ENCODE data around the gene CCDC83.

Gene CCDC83

GRCh38 chr11:85869781-85870180 is 14.6 kb downstream of the CCDC83 start:
- Histone ChIP-seq H3K4me1 (ENCODE audit: low read depth, poor library complexity, severe bottlenecking) (no peaks in the 10 kb centered on the region), H3K4me2 (no peak overlapping the region), H4K20me1 (ENCODE audit: insufficient read depth) (no peaks in the 10 kb centered on the region), H3K27me3 (ENCODE audit: insufficient read depth, low read depth) (no peaks in the 10 kb centered on the region), H3K27ac (no peak overlapping the region), H3K9ac (no peak overlapping the region), H3K36me3 (ENCODE audit: insufficient read depth) (no peaks in the 10 kb centered on the region), H3K79me2 (ENCODE audit: insufficient read depth, low read depth) (no peaks in the 10 kb centered on the region), H3K4me3 (IDR thresholded peaks at IDR 0.05; ENCODE audit: insufficient read depth, low read depth, low read length) (no peak overlapping the region), H2AFZ (ENCODE audit: low read depth) (no peak overlapping the region)
- no peak for TF ChIP-seq CTCF (conservative IDR thresholded peaks at IDR 0.05; ENCODE audit: low read depth, low read length)

- Histone ChIP-seq H3K9ac (no peak overlapping the region), H3K27me3 (ENCODE audit: insufficient read depth, low read depth) (no peaks in the 10 kb centered on the region), H3K36me3 (ENCODE audit: insufficient read depth) (no peaks in the 10 kb centered on the region), H3K4me3 (IDR thresholded peaks at IDR 0.05; ENCODE audit: insufficient read depth, low read depth, low read length) (no peak overlapping the region), H2AFZ (ENCODE audit: low read depth) (no peak overlapping the region), H3K4me2 (no peak overlapping the region), H3K79me2 (ENCODE audit: insufficient read depth, low read depth) (no peaks in the 10 kb centered on the region), H3K27ac (no peak overlapping the region), H3K4me1 (ENCODE audit: low read depth, poor library complexity, severe bottlenecking) (no peaks in the 10 kb centered on the region), H4K20me1 (ENCODE audit: insufficient read depth) (no peaks in the 10 kb centered on the region)
- no peak for TF ChIP-seq CTCF (conservative IDR thresholded peaks at IDR 0.05; ENCODE audit: low read depth, low read length)
These were observed 19.1 kb downstream of the CCDC83 start for GRCh38 chr11:85874265-85874664.

- H3K79me2 ChIP-seq (ENCODE audit: insufficient read depth, low read depth) = no peaks in the 10 kb centered on the region
- no peak overlapping the region for H3K9ac ChIP-seq
- H3K4me1 ChIP-seq (ENCODE audit: low read depth, poor library complexity, severe bottlenecking) = no peaks in the 10 kb centered on the region
- H3K27me3 ChIP-seq (ENCODE audit: insufficient read depth, low read depth) = no peaks in the 10 kb centered on the region
- no peak overlapping the region for H3K4me2 ChIP-seq
- H3K27ac ChIP-seq = no peak overlapping the region
- H4K20me1 ChIP-seq (ENCODE audit: insufficient read depth) = no peaks in the 10 kb centered on the region
- no peak overlapping the region for H2AFZ ChIP-seq (ENCODE audit: low read depth)
- no peak for TF ChIP-seq CTCF (conservative IDR thresholded peaks at IDR 0.05; ENCODE audit: low read depth, low read length)
- H3K4me3 ChIP-seq (IDR thresholded peaks at IDR 0.05; ENCODE audit: insufficient read depth, low read depth, low read length) = no peak overlapping the region
- H3K36me3 ChIP-seq (ENCODE audit: insufficient read depth) = no peaks in the 10 kb centered on the region
These were observed 20.3 kb downstream of the CCDC83 start for GRCh38 chr11:85875505-85875904.

- H3K4me1 ChIP-seq (ENCODE audit: low read depth, poor library complexity, severe bottlenecking) = no peaks in the 10 kb centered on the region
- no peaks in the 10 kb centered on the region for H3K27me3 ChIP-seq (ENCODE audit: insufficient read depth, low read depth)
- no peak overlapping the region for H3K4me3 ChIP-seq (IDR thresholded peaks at IDR 0.05; ENCODE audit: insufficient read depth, low read depth, low read length)
- no peaks in the 10 kb centered on the region for H3K36me3 ChIP-seq (ENCODE audit: insufficient read depth)
- no peak for TF ChIP-seq CTCF (conservative IDR thresholded peaks at IDR 0.05; ENCODE audit: low read depth, low read length)
- H2AFZ ChIP-seq (ENCODE audit: low read depth) = no peak overlapping the region
- H3K27ac ChIP-seq = no peak overlapping the region
- H3K9ac ChIP-seq = no peak overlapping the region
- H3K79me2 ChIP-seq (ENCODE audit: insufficient read depth, low read depth) = no peaks in the 10 kb centered on the region
- no peaks in the 10 kb centered on the region for H4K20me1 ChIP-seq (ENCODE audit: insufficient read depth)
- H3K4me2 ChIP-seq = no peak overlapping the region
These were observed 29.4 kb downstream of the CCDC83 start for GRCh38 chr11:85884581-85885021.
